Stimulated activated CD4-positive, alpha-beta T cell treated with anti-CD3 and anti-CD28 coated beads, Interleukin-1b, Interleukin-23, amount 100 ng/mL, for 1 hour (primary cell): ENCODE measurements around the gene TLCD4.
"Not testable (repeated sequence)": the region's sequence is repeated elsewhere in the genome, so short reads cannot be mapped to it uniquely, and the experiment has no call there.

Experiments
- DNase-seq, 2 donors: peaks; one replicate each; pipeline ENCODE4 v3.0.0-alpha.2; 2020; ENCODE audit warnings: low read depth in 2 of 2

The TLCD4 gene

GRCh38 chr1:95154096-95154495 lies 36.9 kb downstream of the TLCD4 start:
- DNase-seq: no peak

- not testable (repeated sequence) for DNase-seq
Measured at GRCh38 chr1:95165569-95165968, 48.4 kb downstream of the TLCD4 start.
